ENCODE results near the gene KRTAP9-3.
"Not testable (repeated sequence)": the region's sequence is repeated elsewhere in the genome, so short reads cannot be mapped to it uniquely, and the experiment has no call there.

KRTAP9-3 gene

GRCh38 chr17:41232399-41233105 is at the start of gene KRTAP9-3:
Gene KRTAP9-3, plus strand, starts transcription at chr17:41232449. Its CDS starts 53 bp downstream, at chr17:41232502.
- DNase-seq (ENCODE audit: low read depth in 2 of 2) = not testable (repeated sequence)

- DNase-seq (ENCODE audit: low read depth in 2 of 2) = no peak
Observed at GRCh38 chr17:41184480-41184961, 47.7 kb upstream of the KRTAP9-3 start, which contains the start of gene KRTAP4-1. Gene KRTAP4-1, minus strand, starts transcription at chr17:41184911. Its CDS starts 57 bp downstream, at chr17:41184854.

- DNase-seq (ENCODE audit: low read depth in 2 of 2) = no peak
Observed at GRCh38 chr17:41185001-41185400, 47.2 kb upstream of the KRTAP9-3 start.

- DNase-seq (ENCODE audit: low read depth in 2 of 2) = no peak
Observed at GRCh38 chr17:41186872-41187271, 45.4 kb upstream of the KRTAP9-3 start.

GRCh38 chr17:41189837-41190318 is 42.4 kb upstream of the KRTAP9-3 start, which contains the start of gene KRTAP9-1:
Gene KRTAP9-1, plus strand, starts transcription at chr17:41189887. Its CDS starts 0 bp downstream, at chr17:41189887.
- not testable (repeated sequence) for DNase-seq (ENCODE audit: low read depth in 2 of 2)

- DNase-seq (ENCODE audit: low read depth in 2 of 2) = no peak
Observed at GRCh38 chr17:41190328-41190727, 41.9 kb upstream of the KRTAP9-3 start.

- DNase-seq (ENCODE audit: low read depth in 2 of 2) = no peak
Observed at GRCh38 chr17:41196068-41196467, 36.2 kb upstream of the KRTAP9-3 start.

- DNase-seq (ENCODE audit: low read depth in 2 of 2) = no peak
Observed at GRCh38 chr17:41199421-41200078, 32.7 kb upstream of the KRTAP9-3 start.

- no peak for DNase-seq (ENCODE audit: low read depth in 2 of 2)
Observed at GRCh38 chr17:41211845-41212466, 20.3 kb upstream of the KRTAP9-3 start.

GRCh38 chr17:41212524-41213169 is 19.6 kb upstream of the KRTAP9-3 start:
- DNase-seq (ENCODE audit: low read depth in 2 of 2) = no peak

- DNase-seq (ENCODE audit: low read depth in 2 of 2) = no peak
Observed at GRCh38 chr17:41215681-41216080, 16.6 kb upstream of the KRTAP9-3 start.

GRCh38 chr17:41223821-41224220 is 8.4 kb upstream of the KRTAP9-3 start:
- DNase-seq (ENCODE audit: low read depth in 2 of 2) = no peak

- no peak for DNase-seq (ENCODE audit: low read depth in 2 of 2)
Observed at GRCh38 chr17:41226051-41226450, 6.2 kb upstream of the KRTAP9-3 start.

GRCh38 chr17:41226598-41227095 is 5.6 kb upstream of the KRTAP9-3 start, which contains the start of gene KRTAP9-2:
Gene KRTAP9-2, plus strand, starts transcription at chr17:41226648. Its CDS starts 7 bp downstream, at chr17:41226655.
- not testable (repeated sequence) for DNase-seq (ENCODE audit: low read depth in 2 of 2)

- DNase-seq (ENCODE audit: low read depth in 2 of 2) = no peak
Observed at GRCh38 chr17:41230094-41230493, 2.2 kb upstream of the KRTAP9-3 start.

GRCh38 chr17:41231731-41232130 is 518 bp upstream of the KRTAP9-3 start:
- no peak for DNase-seq (ENCODE audit: low read depth in 2 of 2)

- DNase-seq (ENCODE audit: low read depth in 2 of 2) = not testable (repeated sequence)
Observed at GRCh38 chr17:41237116-41237515, 4.9 kb downstream of the KRTAP9-3 start.

GRCh38 chr17:41237949-41238437 is 5.7 kb downstream of the KRTAP9-3 start, which contains the start of gene KRTAP9-8:
Gene KRTAP9-8, plus strand, starts transcription at chr17:41237999. Its CDS starts 53 bp downstream, at chr17:41238052.
- not testable (repeated sequence) for DNase-seq (ENCODE audit: low read depth in 2 of 2)

- DNase-seq (ENCODE audit: low read depth in 2 of 2) = not testable (repeated sequence)
Observed at GRCh38 chr17:41246995-41247787, 14.9 kb downstream of the KRTAP9-3 start.

GRCh38 chr17:41249637-41250240 is 17.5 kb downstream of the KRTAP9-3 start, which contains the start of gene KRTAP9-4:
Gene KRTAP9-4, plus strand, starts transcription at chr17:41249687. Its CDS starts 34 bp downstream, at chr17:41249721.
- DNase-seq (ENCODE audit: low read depth in 2 of 2) = not testable (repeated sequence)

Measured in stimulated activated CD4-positive, alpha-beta T cell treated with anti-CD3 and anti-CD28 coated beads, Interleukin-12 subunit alpha, Interleukin-12 subunit beta, amount 100 ng/mL, for 24 hours (primary cell).